Panc1 (cell line): ENCODE results near the gene ATP5ME. TPM values are rescaled to one million over a fixed set of nuclear protein-coding genes. Genes with fewer than 3 reads are reported as not detected.

Source experiments
- ATAC-seq: fragments of 200-7000 bp; cut with Tn5 transposase; 2 replicates; pipeline ENCODE4 v1.9.1; 2020; ENCODE audit warnings: mild to moderate bottlenecking, moderate library complexity
- BruUV-seq: library from RNA; stranded (reverse); fragments of 400-500 nt; replicated peaks from 2 replicates; lab custom pipeline; 2021; lab: Mats Ljungman, UMichigan
- CTCF ChIA-PET: fragments of 300-600 bp; sonication (Branson Sonifier 250); formaldehyde crosslinking; loops from one replicate; lab custom pipeline; 2022; ENCODE audit warnings: antibody characterized with exemption; lab: Charles Lee
- POLR2A ChIA-PET: fragments of 300-600 bp; sonication (Branson Sonifier 250); formaldehyde crosslinking; loops from one replicate; lab custom pipeline; 2022; ENCODE audit warnings: antibody characterized with exemption; lab: Charles Lee
- DNase-seq: peaks from one replicate; pipeline ENCODE4 v3.0.0-alpha.2; 2010; ENCODE audit warnings: low read depth, low spot score
- H3K27ac ChIP-seq: 2 replicates; pipeline ENCODE4 v1.5.1; 2011; ENCODE audit warnings: mild to moderate bottlenecking, low read length, inconsistent platforms
- H3K27me3 ChIP-seq: fragments of 200-500 bp; sonication (Bioruptor generic); 2 replicates; pipeline ENCODE4 v1.6.0; 2014; ENCODE audit warnings: low read length, inconsistent platforms; ENCODE audit not compliant: control insufficient read depth, insufficient read depth
- H3K36me3 ChIP-seq: fragments of 200-500 bp; sonication (Bioruptor generic); 2 replicates; pipeline ENCODE4 v1.5.1; 2014; ENCODE audit warnings: inconsistent platforms, mild to moderate bottlenecking, low read length, moderate library complexity; ENCODE audit not compliant: control insufficient read depth, insufficient read depth
- H3K4me1 ChIP-seq: 2 replicates; pipeline ENCODE4 v1.5.1; 2011; ENCODE audit warnings: inconsistent platforms, mild to moderate bottlenecking, low read length, moderate library complexity; ENCODE audit not compliant: control insufficient read depth, insufficient read depth
- H3K4me3 ChIP-seq, 2 experiments: 2 replicates each; pipeline ENCODE4 v1.5.1; 2011 to 2012; ENCODE audit warnings: low read depth in 2 of 2, low read length in 2 of 2, mild to moderate bottlenecking in 2 of 2, inconsistent platforms in 1 of 2, moderate library complexity in 1 of 2
- H3K9me3 ChIP-seq: fragments of 200-500 bp; sonication (Bioruptor generic); 2 replicates; pipeline ENCODE4 v1.5.1; 2014; ENCODE audit warnings: low read depth, mild to moderate bottlenecking, inconsistent platforms, low read length, moderate library complexity; ENCODE audit not compliant: control insufficient read depth, insufficient read depth
- POLR2AphosphoS5 ChIP-seq: IDR thresholded peaks from 2 replicates; pipeline ENCODE4 v1.6.1; 2012; ENCODE audit warnings: mild to moderate bottlenecking, low read depth, low read length, moderate library complexity
- REST ChIP-seq, 2 experiments: IDR thresholded peaks; 2 replicates each; pipeline ENCODE4 v1.6.1; 2011 to 2012; ENCODE audit warnings: low read depth in 2 of 2, control low read depth in 1 of 2, low read length in 1 of 2, mild to moderate bottlenecking in 1 of 2, moderate library complexity in 1 of 2; ENCODE audit not compliant: insufficient read depth in 1 of 2
- SIN3A ChIP-seq: IDR thresholded peaks from 2 replicates; pipeline ENCODE4 v1.6.1; 2012; ENCODE audit warnings: low read depth, mild to moderate bottlenecking, low read length, moderate library complexity, borderline replicate concordance; ENCODE audit not compliant: insufficient read depth
- TCF7L2 ChIP-seq: IDR thresholded peaks from 2 replicates; pipeline ENCODE4 v1.6.1; 2011; ENCODE audit warnings: mild to moderate bottlenecking, low read depth, low read length, inconsistent platforms
- in situ Hi-C: cut with HindIII; loops from 2 replicates; pipeline ENCODE4 v1.10.0; 2016; ENCODE audit warnings: low sequenced_read_pairs, low pct_unique_long_range_greater_than_20kb
- intact Hi-C: fragments of 100-400 bp; cut with micrococcal nuclease; formaldehyde crosslinking; loops from one replicate; pipeline ENCODE4 v1.10.0; 2022; ENCODE audit not compliant: unreplicated experiment
- total RNA-seq: library from RNA; stranded (reverse); gene quantifications from one replicate; pipeline ENCODE4 v1.2.1, GENCODE V29; 2021; ENCODE audit not compliant: unreplicated experiment
- TF ChIP-seq, protein P1 (sequence below): fragments of 450-650 bp; IDR thresholded peaks from 2 replicates; pipeline ENCODE4 v1.5.1; 2017; ENCODE audit warnings: mild to moderate bottlenecking

The ATP5ME gene
- total RNA-seq, 1 experiment from 2014 or later = 257 TPM

DNA sequence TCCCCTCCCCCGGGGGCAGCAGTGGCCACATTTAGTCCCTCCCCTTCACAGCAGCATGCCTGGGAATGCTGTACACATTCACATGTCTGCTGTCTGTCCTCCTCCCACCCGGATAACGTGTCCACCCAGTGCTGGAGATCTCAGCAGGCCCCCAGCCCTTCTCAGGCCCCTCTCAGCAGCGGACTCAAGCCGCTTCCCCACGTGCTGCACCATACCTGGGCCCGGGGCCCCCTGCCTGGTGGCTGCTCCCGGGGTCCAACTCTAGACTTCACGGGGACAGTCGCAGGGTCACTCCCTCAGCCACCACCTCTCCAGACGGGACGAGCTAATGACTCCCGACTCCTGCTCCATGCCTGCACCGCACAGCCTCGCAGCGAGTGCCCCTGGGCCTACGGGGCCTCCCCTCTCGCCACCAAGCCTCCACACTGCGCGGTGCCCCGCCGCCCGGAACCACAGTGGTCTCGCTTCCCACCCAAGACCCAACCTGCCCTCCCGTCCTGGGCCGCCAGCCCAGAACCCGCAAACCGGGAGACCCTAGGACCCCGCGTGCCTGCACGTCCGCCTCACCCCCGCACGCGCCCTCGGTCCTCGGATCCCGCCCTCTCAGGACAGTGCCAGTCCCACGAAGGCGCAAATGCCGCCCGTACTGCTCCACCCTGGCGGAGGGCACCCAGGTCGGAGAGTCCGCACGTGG lies 30.3 kb upstream of the ATP5ME start:
- intact Hi-C loops (no loop called here), in situ Hi-C loops (no loop called here)
- peaks cover 4% of the 10 kb centered on the region; the same call in 1 of the 2 replicates for H3K36me3 ChIP-seq
- ChIA-PET CTCF (no interaction called here), POLR2A (no interaction called here)
- ATAC-seq = no peak
- no peak for TF ChIP-seq SIN3A
- no peak for TF ChIP-seq REST (IDR thresholded peaks at IDR 0.05; ENCODE audit: insufficient read depth in 1 of 2, low read depth in 2 of 2, low read length in 1 of 2)
- TF ChIP-seq TCF7L2 = no peak
- TF ChIP-seq POLR2AphosphoS5 = no peak
- TF ChIP-seq, protein P1, sequence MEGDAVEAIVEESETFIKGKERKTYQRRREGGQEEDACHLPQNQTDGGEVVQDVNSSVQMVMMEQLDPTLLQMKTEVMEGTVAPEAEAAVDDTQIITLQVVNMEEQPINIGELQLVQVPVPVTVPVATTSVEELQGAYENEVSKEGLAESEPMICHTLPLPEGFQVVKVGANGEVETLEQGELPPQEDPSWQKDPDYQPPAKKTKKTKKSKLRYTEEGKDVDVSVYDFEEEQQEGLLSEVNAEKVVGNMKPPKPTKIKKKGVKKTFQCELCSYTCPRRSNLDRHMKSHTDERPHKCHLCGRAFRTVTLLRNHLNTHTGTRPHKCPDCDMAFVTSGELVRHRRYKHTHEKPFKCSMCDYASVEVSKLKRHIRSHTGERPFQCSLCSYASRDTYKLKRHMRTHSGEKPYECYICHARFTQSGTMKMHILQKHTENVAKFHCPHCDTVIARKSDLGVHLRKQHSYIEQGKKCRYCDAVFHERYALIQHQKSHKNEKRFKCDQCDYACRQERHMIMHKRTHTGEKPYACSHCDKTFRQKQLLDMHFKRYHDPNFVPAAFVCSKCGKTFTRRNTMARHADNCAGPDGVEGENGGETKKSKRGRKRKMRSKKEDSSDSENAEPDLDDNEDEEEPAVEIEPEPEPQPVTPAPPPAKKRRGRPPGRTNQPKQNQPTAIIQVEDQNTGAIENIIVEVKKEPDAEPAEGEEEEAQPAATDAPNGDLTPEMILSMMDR = no peak
- DNase-seq = no peak
- peaks cover 4% of the 10 kb centered on the region; the same call in 1 of the 2 replicates for H3K4me1 ChIP-seq
- no TSS peak for BruUV-seq
- H3K4me3 ChIP-seq = no peak overlapping the region
- H3K27ac ChIP-seq = no peak overlapping the region
- H3K9me3 ChIP-seq = no peaks in the 10 kb centered on the region
- H3K27me3 ChIP-seq = no peaks in the 10 kb centered on the region

GRCh38 chr4:703336-704197 lies 29.5 kb upstream of the ATP5ME start:
- Histone ChIP-seq H3K4me1 (peaks cover 4% of the 10 kb centered on the region; the same call in 1 of the 2 replicates), H3K36me3 (peaks cover 4% of the 10 kb centered on the region; the same call in 1 of the 2 replicates), H3K27me3 (no peaks in the 10 kb centered on the region), H3K4me3 (no peak overlapping the region), H3K9me3 (no peaks in the 10 kb centered on the region), H3K27ac (no peak overlapping the region)
- no peak for TF ChIP-seq REST (IDR thresholded peaks at IDR 0.05; ENCODE audit: insufficient read depth in 1 of 2, low read depth in 2 of 2, low read length in 1 of 2)
- TF ChIP-seq SIN3A = no peak
- no peak for TF ChIP-seq POLR2AphosphoS5
- TF ChIP-seq, protein P1 = no peak
- no peak for TF ChIP-seq TCF7L2
- CTCF ChIA-PET = no interaction called here
- no TSS peak for BruUV-seq
- ATAC-seq (no peak), DNase-seq (no peak)
- POLR2A ChIA-PET = no interaction called here
- intact Hi-C loops (no loop called here), in situ Hi-C loops (no loop called here)
